GM10248 (cell line): ENCODE measurements around the gene BCOR.

Experiments
- CTCF ChIA-PET: fragments of 300-600 bp; sonication (Branson Sonifier 250); formaldehyde crosslinking; extraction: SDS; loops from one replicate; lab custom pipeline; 2021; ENCODE audit warnings: antibody characterized with exemption; lab: Yijun Ruan, JAX
- POLR2A ChIA-PET: fragments of 350-650 bp; sonication (Branson Sonifier 250); formaldehyde crosslinking; extraction: SDS; loops from one replicate; lab custom pipeline; 2020; ENCODE audit warnings: antibody characterized with exemption; lab: Yijun Ruan, JAX
- DNase-seq: peaks from one replicate; pipeline ENCODE4 v3.0.0; 2012; ENCODE audit errors: extremely low spot score
- CTCF ChIP-seq: IDR thresholded peaks from 2 replicates; pipeline ENCODE4 v1.5.1; 2012; ENCODE audit warnings: mild to moderate bottlenecking, low read depth; ENCODE audit errors: extremely low read depth, missing control alignments, control extremely low read depth

Gene BCOR

DNA sequence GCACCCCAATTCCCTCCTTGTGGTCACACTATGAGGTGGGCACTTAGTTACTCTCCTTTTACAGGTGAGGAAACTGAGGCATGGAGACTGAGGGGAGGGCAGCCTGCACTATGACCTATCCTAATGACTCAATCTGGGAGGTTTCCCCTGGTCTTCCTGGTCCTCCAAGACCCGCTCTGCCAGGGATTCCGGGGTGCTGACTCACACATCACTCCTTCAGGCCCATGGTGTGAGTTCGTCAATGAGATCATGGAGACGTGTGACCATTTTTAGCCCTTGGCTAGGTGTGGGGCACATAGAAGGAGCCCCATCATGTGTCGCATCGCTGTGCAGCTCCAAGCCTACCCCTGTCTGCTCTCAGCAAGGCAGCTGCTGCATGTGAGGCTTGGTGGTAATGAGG, 32.4 kb upstream of the BCOR start:
- no peak for TF ChIP-seq CTCF
- DNase-seq = no peak
- ChIA-PET POLR2A (no interaction called here), CTCF (no interaction called here)

DNA sequence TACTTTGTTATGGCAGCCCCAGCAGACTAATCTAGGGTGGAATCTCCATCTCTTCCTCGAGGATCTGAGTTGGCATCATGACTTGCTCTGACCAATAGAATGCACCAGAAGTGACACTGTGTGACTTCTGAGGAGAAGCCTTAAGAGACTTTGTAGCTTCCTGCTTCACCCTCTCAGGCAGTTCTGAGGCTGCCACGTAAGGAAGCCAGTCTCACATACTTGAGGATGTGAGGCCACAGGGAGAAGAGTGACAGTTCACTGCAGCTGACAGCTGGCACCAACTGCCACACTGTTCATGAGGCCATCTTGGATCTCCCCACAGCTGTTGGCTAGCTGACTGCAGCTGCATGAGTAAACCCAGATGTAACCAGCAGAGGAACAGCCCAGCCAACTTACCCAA, 29.3 kb upstream of the BCOR start:
- ChIA-PET POLR2A (no interaction called here), CTCF (no interaction called here)
- DNase-seq = no peak
- no peak for TF ChIP-seq CTCF

- TF ChIP-seq CTCF = no peak
- no peak for DNase-seq
- CTCF ChIA-PET = no interaction called here
- POLR2A ChIA-PET = no interaction called here
Observed at GRCh38 chrX:40122487-40122886, 24.7 kb upstream of the BCOR start.

- DNase-seq = no peak
- CTCF ChIA-PET = no interaction called here
- POLR2A ChIA-PET = no interaction called here
- TF ChIP-seq CTCF = no peak
Observed at GRCh38 chrX:40121618-40122017, 23.9 kb upstream of the BCOR start.

DNA sequence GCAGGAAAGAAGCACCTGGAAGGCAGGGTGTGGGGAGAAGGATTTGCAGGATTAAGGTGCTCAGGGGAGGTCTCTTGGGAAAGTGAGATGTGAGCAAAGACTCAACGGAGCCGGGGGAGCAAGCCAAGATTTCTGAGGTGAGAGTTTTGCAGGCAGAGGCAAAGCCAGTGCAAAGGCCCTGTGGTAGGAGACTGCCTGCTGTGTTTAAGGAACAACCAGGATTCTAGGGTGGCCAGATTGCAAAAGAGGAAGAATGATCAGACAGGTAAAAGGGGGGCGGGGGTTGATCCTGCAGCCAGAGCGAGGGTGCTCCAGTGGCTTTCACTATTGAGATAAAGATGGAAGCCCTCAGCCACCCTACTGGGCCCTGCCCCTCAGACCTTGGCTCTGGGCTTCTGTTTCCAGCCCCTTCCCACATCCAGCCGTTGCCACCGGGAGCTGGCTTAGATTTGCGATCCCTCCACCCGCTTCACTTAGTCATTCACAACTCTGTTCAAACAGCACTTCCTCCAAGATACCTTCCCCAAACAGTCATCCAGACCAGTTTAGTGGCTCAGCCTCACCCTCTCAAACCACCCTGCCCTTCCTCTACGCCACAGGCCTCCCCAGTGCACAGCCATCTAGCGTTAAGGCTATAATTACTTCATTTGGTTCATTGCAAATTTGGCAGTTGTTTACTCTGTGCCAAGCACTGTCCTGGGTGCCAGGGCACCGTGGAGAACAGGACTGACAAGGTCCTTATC, 23.3 kb upstream of the BCOR start:
- POLR2A ChIA-PET = no interaction called here
- DNase-seq = no peak
- CTCF ChIA-PET = no interaction called here
- TF ChIP-seq CTCF = no peak

- no peak for DNase-seq
- ChIA-PET POLR2A (no interaction called here), CTCF (no interaction called here)
- TF ChIP-seq CTCF = no peak
Observed at GRCh38 chrX:40117715-40118285, 20.0 kb upstream of the BCOR start.
